ENCODE results near the gene UNC5B.

Gene UNC5B

DNA sequence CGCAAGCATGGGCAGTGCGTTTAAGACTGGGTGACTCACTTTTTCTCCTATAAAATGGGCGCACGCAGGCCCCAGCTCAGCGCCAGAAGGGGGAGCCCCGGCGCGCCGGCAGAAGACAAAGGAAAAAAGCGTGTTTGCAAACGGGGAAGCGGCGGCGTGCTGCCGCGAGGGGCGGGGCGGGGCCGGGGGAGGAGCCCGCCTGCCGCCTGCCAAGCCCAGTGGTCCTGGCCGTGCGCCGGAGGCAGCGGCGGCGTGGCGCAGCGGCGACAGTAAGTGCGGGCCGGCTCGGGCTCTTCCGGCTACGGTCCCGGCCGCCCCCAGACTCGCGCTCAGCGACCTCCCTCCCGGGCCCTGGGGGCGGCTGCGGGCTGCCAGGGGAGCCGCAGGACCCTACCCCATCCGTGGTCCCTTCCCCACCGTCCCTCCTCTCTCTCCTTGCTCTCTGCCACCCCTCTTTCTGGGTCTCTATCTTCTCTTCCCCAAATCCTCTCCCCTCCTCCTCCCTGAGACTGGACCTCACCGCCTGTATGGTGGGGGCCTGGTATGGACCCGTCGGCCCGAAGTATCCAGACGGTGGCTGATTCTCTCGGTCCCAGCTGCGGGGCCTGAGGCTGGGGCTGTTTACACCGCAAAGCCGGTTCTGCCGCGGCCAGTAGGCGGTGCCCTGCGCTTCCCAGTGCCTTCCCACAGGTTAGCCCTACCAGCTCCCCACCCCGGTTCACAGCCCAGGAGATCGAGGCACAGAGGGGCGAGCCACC, 106.9 kb downstream of the UNC5B start, which contains the start of gene SLC29A3:
TSS of gene SLC29A3 (plus strand) at position 218 of the 758 bp plus-strand sequence. CDS start at position 269, 51 bp downstream.
- peak; percentile 68 to 73 for DNase-seq (ENCODE audit: low read depth in 2 of 2)

DNA sequence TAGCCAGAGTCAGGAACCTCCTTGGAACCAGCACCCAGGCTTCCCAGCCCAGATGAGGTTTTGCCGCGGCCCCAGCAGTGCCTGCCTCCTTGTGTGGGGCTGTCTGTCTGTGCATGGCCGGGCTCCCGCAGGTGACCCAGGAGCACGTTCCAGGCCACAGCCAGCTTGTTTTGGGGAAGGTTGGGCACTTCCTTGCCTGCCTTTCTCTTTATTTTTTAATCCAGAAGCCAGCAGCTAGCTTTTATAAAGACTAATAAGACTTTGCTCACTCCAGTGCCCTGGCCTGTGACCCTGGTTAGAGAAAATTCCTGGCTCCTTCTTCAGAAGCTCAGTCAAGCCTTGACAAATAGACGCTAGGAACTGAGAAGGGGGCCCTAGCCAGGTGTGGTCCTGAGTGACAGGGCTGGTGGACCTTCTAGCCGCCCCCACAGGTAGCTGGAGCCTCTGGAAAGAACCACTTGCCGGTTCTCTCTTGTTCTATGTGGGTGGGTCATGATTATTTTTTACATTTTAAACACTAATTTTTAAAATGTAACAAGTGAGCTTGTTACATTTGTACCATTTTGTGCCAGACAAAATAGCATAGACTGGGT, 107.5 kb downstream of the UNC5B start:
- DNase-seq (ENCODE audit: low read depth in 2 of 2) = no peak

GRCh38 chr10:71320592-71320991, 108.2 kb downstream of the UNC5B start:
- DNase-seq (ENCODE audit: low read depth in 2 of 2) = no peak

DNA sequence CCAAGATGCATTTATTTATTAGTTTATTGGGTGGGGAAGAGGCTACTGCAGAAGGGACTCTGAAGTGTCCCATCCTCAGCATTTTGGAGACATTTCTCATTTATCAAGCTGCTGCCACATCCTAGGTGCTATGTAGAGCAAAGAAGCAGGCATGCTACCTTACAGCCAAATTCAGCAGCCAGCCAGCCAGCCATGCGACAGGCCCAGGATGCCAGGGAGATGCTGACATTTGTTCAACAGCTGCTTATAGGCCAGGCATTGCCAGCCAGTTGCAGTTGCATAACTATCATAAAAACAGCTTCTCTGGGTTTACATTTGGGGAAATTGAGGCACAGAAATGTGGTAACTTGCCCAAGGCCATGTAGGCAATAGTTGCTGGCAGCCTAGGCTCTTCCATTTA, 109.0 kb downstream of the UNC5B start:
- DNase-seq (ENCODE audit: low read depth in 2 of 2) = no peak

- DNase-seq (ENCODE audit: low read depth in 2 of 2) = no peak
These were observed 111.0 kb downstream of the UNC5B start for GRCh38 chr10:71323407-71323806.

- DNase-seq (ENCODE audit: low read depth in 2 of 2) = no peak
These were observed 112.4 kb downstream of the UNC5B start for GRCh38 chr10:71324743-71325142.

- DNase-seq (ENCODE audit: low read depth in 2 of 2) = no peak
These were observed 112.9 kb downstream of the UNC5B start for GRCh38 chr10:71325267-71325666.

- DNase-seq (ENCODE audit: low read depth in 2 of 2) = no peak
These were observed 114.1 kb downstream of the UNC5B start for GRCh38 chr10:71326464-71326881.

GRCh38 chr10:71330789-71331404, 118.5 kb downstream of the UNC5B start:
- DNase-seq (ENCODE audit: low read depth in 2 of 2) = no peak

- no peak for DNase-seq (ENCODE audit: low read depth in 2 of 2)
These were observed 119.4 kb downstream of the UNC5B start for GRCh38 chr10:71331736-71332135.

DNA sequence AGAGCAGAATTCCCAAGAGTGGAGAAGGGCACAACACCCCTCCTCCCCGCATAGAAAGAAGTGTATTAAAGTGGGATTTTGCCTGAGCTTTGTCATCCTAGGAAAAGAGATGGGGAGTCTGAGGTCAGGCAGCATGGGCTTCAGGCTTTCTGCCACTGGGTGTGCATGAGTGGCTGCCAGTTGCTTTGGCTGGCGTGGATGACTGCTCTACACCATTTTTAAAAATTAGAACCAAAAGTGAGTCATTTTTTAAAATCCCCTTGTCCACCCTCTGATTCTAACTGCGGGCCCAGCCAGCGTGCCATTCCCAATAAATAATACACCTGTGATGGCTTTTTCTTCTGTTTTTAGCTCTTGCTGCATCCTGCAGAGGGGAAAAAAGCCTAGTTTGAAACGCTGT, 120.1 kb downstream of the UNC5B start:
- DNase-seq (ENCODE audit: low read depth in 2 of 2) = no peak

GRCh38 chr10:71333129-71333887, 120.9 kb downstream of the UNC5B start:
- DNase-seq (ENCODE audit: low read depth in 2 of 2) = no peak

- no peak for DNase-seq (ENCODE audit: low read depth in 2 of 2)
These were observed 121.9 kb downstream of the UNC5B start for GRCh38 chr10:71334221-71334791.

DNA sequence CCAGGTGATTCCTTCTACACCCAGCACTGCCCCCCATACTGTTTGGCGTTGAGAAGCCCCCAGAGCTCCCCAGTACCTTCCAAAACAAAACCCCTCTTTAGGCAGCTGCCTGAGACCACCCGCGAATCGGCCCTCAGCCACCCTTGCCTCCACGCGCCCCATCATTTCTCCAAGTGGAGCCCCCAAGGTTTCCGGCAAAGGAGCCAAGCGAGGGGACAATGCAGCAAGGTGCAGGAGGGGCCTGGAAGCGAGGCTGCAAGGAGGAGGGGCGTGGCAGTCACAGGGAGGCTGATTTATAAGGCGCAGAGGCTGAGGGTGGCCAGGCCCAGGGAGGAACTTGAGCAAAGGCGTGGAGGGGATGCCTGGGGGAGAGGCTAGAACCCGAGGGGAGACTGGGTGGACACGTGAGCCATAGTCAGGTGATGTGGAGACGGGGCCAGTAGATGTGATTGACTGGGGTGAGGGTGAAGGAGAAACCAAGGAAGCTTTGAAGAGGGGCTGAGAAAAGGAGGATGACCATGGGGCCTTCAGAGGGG, 122.9 kb downstream of the UNC5B start:
- DNase-seq (ENCODE audit: low read depth in 2 of 2) = no peak

GRCh38 chr10:71336632-71337031, 124.3 kb downstream of the UNC5B start:
- DNase-seq (ENCODE audit: low read depth in 2 of 2) = no peak

DNA sequence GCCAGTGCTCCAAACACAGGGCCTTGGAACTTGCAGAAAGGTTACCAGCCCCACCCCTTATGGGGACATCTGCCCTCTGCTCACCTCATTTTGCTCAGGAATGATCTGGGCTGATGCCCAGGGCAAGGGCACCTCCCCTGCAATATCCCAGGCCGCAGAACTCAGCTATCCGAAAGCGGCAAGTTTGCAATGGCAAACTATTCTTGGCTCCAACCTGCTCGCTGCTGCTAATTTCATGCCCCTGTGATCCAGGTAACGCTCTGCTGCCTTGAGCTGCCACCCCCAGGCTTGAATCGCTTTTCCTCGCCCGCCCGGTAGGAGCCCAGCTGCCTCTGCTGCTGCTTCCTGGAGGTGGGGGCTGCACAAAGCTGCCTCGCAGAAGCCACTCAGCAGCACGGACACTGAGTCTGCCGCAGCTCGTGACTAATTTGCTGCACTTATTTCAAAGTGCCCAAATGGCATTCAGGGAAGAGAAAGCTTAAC, 124.9 kb downstream of the UNC5B start:
- DNase-seq (ENCODE audit: low read depth in 2 of 2) = no peak

DNA sequence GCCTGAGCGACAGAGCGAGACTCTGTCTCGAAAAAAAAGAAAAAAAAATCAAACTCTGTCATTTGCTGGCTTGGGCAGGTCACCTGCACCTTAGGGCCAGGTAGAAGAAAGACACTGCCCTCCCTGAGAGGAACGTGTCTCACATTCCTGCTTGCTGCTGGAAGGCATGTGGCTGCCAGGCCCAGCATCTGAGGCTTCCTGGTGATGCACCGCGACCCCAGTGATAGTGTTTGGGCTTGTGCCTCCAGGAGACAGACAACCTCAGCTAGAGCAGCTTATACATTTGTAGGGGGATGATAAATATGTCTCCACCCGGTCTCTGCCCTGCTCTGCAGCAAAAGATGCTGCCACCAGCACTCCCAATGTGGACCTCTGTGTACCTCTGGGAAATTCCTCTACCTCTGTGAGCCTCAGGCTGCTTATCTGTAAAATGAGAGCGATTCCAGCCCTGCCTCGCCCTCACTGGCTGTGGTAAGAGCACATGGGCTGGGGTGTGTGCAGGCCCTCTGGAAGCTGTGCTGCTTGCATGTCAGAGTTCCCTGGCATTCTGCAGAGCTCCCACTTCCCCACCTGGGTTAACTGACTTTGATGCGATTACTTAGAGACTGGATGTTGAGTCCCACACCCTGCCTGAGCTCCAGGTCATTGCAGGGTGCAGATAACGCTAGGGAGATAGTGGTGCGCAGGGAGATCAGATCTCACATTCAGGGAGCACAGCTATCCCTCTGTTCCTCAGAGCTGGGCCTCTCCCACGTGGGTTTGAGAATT, 126.5 kb downstream of the UNC5B start:
- no peak for DNase-seq (ENCODE audit: low read depth in 2 of 2)

DNA sequence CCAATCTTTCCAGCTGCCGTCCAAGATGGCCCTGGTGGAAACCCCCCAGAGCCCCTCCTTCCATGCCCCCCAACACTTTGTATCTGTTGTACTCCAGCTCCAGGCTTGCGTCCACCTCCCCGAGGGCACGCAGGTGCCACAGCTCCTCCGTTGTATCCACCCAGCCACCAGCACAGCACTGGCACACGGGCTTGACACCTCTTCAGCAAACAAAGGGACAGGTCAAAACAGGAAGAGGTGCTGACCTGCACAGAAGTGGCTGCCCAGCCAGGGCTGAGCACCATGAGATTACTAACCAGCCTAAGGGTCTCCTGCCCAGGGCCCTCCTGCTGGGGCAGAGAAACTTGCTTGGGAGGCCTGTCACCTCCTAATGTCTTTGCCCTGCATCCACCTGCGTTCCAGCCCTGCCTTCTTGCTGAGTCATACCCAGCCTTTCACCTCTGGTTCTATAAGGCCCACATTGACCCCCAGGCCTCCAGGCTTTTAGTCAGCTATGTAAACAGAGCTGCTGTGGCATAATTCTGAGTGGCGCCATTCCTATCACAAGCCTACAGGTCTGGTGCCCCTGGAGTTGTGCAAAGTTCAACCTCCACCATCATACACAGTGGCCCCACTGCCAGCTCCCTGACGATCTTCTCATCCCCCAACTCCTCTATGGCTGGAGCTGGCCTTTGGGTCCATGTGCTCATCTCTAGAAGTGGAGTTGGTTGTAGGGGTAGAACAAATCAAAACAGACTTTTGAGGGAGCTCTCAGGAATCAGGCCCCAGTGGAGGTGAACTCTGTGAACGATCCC, 127.6 kb downstream of the UNC5B start:
- no peak for DNase-seq (ENCODE audit: low read depth in 2 of 2)

- DNase-seq (ENCODE audit: low read depth in 2 of 2) = no peak
These were observed 130.4 kb downstream of the UNC5B start for GRCh38 chr10:71342573-71343391.
